ENCODE results near the gene DHFR2.

The DHFR2 gene

GRCh38 chr3:94069194-94069813 lies 6.6 kb upstream of the DHFR2 start:
- no peak overlapping the region for H3K4me3 ChIP-seq (ENCODE audit: low read depth, low read length)
- POLR2A ChIA-PET = no interaction called here
- H3K27ac ChIP-seq (ENCODE audit: extremely low read depth, low read depth, low read length) = no peak overlapping the region
- TF ChIP-seq HOXA7 (CRISPR knock-in tag; IDR thresholded peaks at IDR 0.05; ENCODE audit: borderline replicate concordance) (no peak), MYNN (tag by site-specific recombination; IDR thresholded peaks at IDR 0.05; ENCODE audit: borderline replicate concordance) (no peak), GFI1B (tag by site-specific recombination; IDR thresholded peaks at IDR 0.05) (no peak), ZNF623 (tag by site-specific recombination; IDR thresholded peaks at IDR 0.05) (no peak), ZNF654 (tag by site-specific recombination; IDR thresholded peaks at IDR 0.05; ENCODE audit: low read depth) (peak; percentile 55), SCRT2 (tag by site-specific recombination; IDR thresholded peaks at IDR 0.05) (no peak), PRDM4 (tag by site-specific recombination; IDR thresholded peaks at IDR 0.05) (no peak)
- H3K9me3 ChIP-seq (ENCODE audit: control insufficient read depth, insufficient read depth, low read depth, low read length) = no peaks in the 10 kb centered on the region
- CTCF ChIA-PET = interaction anchor here (0.5 to 1.8 kb wide), 17 partner anchors 10 to 164 kb away, joined by 3 to 7 read pairs (median 4); no protein-coding TSS in a partner anchor
- no peaks in the 10 kb centered on the region for H3K4me1 ChIP-seq (ENCODE audit: control insufficient read depth, insufficient read depth, low read length)
- H3K36me3 ChIP-seq (ENCODE audit: control insufficient read depth in 2 of 2, insufficient read depth in 1 of 2, low read length in 2 of 2) = peaks cover 0 to 39% of the 10 kb centered on the region in 2 experiments; a peak in 1 of 3 replicates

GRCh38 chr3:94066506-94067500 lies 4.1 kb upstream of the DHFR2 start:
- peaks cover 0 to 28% of the 10 kb centered on the region in 2 experiments; a peak in 1 of 3 replicates for H3K36me3 ChIP-seq (ENCODE audit: control insufficient read depth in 2 of 2, insufficient read depth in 1 of 2, low read length in 2 of 2)
- H3K4me1 ChIP-seq (ENCODE audit: control insufficient read depth, insufficient read depth, low read length) = no peaks in the 10 kb centered on the region
- H3K27ac ChIP-seq (ENCODE audit: extremely low read depth, low read depth, low read length) = no peak overlapping the region
- TF ChIP-seq ZNF600 (tag by site-specific recombination; IDR thresholded peaks at IDR 0.05) = no peak
- no peak for TF ChIP-seq ZSCAN5A (tag by site-specific recombination; IDR thresholded peaks at IDR 0.05)
- TF ChIP-seq HOXA7 (CRISPR knock-in tag; IDR thresholded peaks at IDR 0.05; ENCODE audit: borderline replicate concordance) = no peak
- TF ChIP-seq ZNF768 (tag by site-specific recombination; IDR thresholded peaks at IDR 0.05) = no peak
- no peak for TF ChIP-seq ZBTB21 (tag by site-specific recombination; IDR thresholded peaks at IDR 0.05)
- no peak for TF ChIP-seq ELK4 (IDR thresholded peaks at IDR 0.05; ENCODE audit: borderline replicate concordance, low read depth, low read length)
- no peak for TF ChIP-seq RBAK (tag by site-specific recombination; IDR thresholded peaks at IDR 0.05)
- no peak for TF ChIP-seq ZNF501 (tag by site-specific recombination; IDR thresholded peaks at IDR 0.05)
- no peak for TF ChIP-seq ZNF580 (tag by site-specific recombination; IDR thresholded peaks at IDR 0.05)
- TF ChIP-seq ZNF211 (tag by site-specific recombination; IDR thresholded peaks at IDR 0.05; ENCODE audit: low read depth) = no peak
- TF ChIP-seq ZNF239 (tag by site-specific recombination; IDR thresholded peaks at IDR 0.05) = no peak
- no peak for TF ChIP-seq ZBTB10 (tag by site-specific recombination; IDR thresholded peaks at IDR 0.05)
- H3K9me3 ChIP-seq (ENCODE audit: control insufficient read depth, insufficient read depth, low read depth, low read length) = no peaks in the 10 kb centered on the region
- ChIA-PET POLR2A (no interaction called here), CTCF (interaction anchor here (0.8 to 1.3 kb wide), 3 partner anchors 15 to 96 kb away, joined by 3 to 5 read pairs (median 3); no protein-coding TSS in a partner anchor)
- H3K4me3 ChIP-seq (ENCODE audit: low read depth, low read length) = no peak overlapping the region

Measured in HEK293 (cell line).